ENCODE results near the gene MAPK14.

- TF ChIP-seq POLR2AphosphoS5 (IDR thresholded peaks at IDR 0.05; ENCODE audit: low read depth) (no peak), CTCF (IDR thresholded peaks at IDR 0.05; ENCODE audit: insufficient read depth, low read length) (no peak), REST (IDR thresholded peaks at IDR 0.05; ENCODE audit: insufficient replicate concordance, low read depth) (no peak)
These were observed 98.5 kb downstream of the MAPK14 start for GRCh38 chr6:36126121-36126520.
